Stomach smooth muscle (tissue), 2 donors: ENCODE measurements around the gene PRKAG1.

ENCODE experiments used
- H3K27ac ChIP-seq: one replicate; pipeline ENCODE4 v1.7.0; 2013; ENCODE audit warnings: mild to moderate bottlenecking, low read length, inconsistent platforms
- H3K27me3 ChIP-seq, 2 donors: one replicate each; pipeline ENCODE4 v1.7.0; 2013; ENCODE audit warnings: low read length in 2 of 2; ENCODE audit not compliant: insufficient read depth in 2 of 2, control insufficient read depth in 1 of 2
- H3K36me3 ChIP-seq, 2 donors: one replicate each; pipeline ENCODE4 v1.7.0; 2013; ENCODE audit warnings: low read length in 2 of 2; ENCODE audit not compliant: control insufficient read depth in 2 of 2, insufficient read depth in 2 of 2
- H3K4me1 ChIP-seq: one replicate; pipeline ENCODE4 v1.7.0; 2013; ENCODE audit warnings: low read length; ENCODE audit not compliant: control insufficient read depth, insufficient read depth
- H3K4me3 ChIP-seq, 2 donors: one replicate each; pipeline ENCODE4 v1.7.0; 2013; ENCODE audit warnings: low read length in 2 of 2
- H3K9ac ChIP-seq, 2 donors: one replicate each; pipeline ENCODE4 v1.7.0; 2013; ENCODE audit warnings: low read length in 2 of 2, mild to moderate bottlenecking in 1 of 2
- H3K9me3 ChIP-seq, 2 donors: one replicate each; pipeline ENCODE4 v1.7.0; 2013; ENCODE audit warnings: low read length in 2 of 2; ENCODE audit not compliant: control insufficient read depth in 2 of 2
- donor health status: healthy.
- donor health status: Pancreatic carcinoma.

The PRKAG1 gene

DNA sequence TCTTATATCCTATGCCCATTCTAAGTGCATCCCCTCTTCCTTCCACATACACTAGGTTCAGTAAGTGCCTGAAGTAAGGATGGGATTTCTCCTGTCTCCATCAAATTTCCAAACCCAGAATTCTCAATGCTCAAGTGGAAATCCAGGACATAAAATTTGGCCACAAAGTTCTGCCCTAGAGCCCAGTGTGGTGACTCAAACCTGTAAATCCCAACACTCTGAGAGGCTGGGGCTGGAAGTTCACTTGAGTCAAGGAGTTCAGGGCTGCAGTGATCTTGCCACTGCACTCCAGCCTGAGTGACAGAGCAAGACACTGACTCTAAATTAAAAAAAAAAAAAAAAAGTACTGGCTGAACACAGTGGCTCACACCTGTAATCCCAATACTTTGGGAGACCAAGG lies 56.8 kb downstream of the PRKAG1 start:
- H3K36me3 ChIP-seq: no peaks in the 10 kb centered on the region
- no peak overlapping the region for H3K27ac ChIP-seq
- no peak overlapping the region for H3K4me3 ChIP-seq
- no peaks in the 10 kb centered on the region for H3K9me3 ChIP-seq
- no peak overlapping the region for H3K9ac ChIP-seq
- H3K4me1 ChIP-seq: peaks cover 6% of the 10 kb centered on the region
- peaks cover 5 to 6% of the 10 kb centered on the region in 2 donors for H3K27me3 ChIP-seq

DNA sequence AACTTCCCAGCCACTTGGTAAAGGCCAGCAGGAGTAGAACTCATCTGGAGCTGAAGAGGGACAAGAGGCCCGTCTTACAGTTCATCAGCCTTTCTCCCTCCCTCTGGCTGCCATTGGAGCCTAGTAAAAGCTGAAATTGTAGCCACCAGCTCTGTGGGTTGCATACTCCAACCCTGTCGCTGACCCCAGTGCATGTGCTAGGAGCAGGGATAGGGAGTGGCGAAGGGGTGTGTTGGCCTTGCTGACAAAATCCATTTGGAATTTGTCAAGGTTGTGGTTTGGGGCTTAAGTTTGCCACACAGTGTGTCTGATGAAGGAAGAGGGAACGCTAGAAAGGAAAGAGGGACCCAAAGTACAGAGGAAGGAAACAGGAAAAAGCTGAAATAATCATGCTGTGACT lies 57.2 kb downstream of the PRKAG1 start:
- no peak overlapping the region for H3K9ac ChIP-seq
- H3K9me3 ChIP-seq: no peaks in the 10 kb centered on the region
- H3K27me3 ChIP-seq: peaks cover 4 to 5% of the 10 kb centered on the region in 2 donors
- no peaks in the 10 kb centered on the region for H3K36me3 ChIP-seq
- H3K4me3 ChIP-seq: no peak overlapping the region
- H3K4me1 ChIP-seq: peaks cover 7% of the 10 kb centered on the region
- no peak overlapping the region for H3K27ac ChIP-seq

DNA sequence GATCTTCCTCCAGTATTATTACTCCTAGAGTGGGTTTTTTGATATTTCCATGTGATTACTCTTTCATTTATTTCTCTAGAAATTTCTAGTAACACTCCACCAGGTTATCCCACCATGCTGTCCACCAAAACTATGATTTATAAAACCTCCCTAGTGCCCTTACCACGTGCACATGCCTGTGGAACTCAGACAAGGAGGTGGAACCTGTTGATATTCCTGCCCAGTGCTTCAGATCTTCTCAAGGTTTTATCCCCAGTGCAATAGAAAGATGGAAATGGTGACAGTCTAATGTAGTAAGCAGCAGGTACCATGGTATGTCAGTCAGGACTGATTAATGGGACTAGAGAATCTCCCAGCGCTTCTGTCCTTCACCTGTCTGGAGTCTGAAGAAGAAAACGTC lies 57.7 kb downstream of the PRKAG1 start:
- no peak overlapping the region for H3K27ac ChIP-seq
- H3K4me3 ChIP-seq: no peak overlapping the region
- H3K36me3 ChIP-seq: no peaks in the 10 kb centered on the region
- H3K9ac ChIP-seq: no peak overlapping the region
- no peaks in the 10 kb centered on the region for H3K9me3 ChIP-seq
- peaks cover 12% of the 10 kb centered on the region for H3K4me1 ChIP-seq
- peaks cover 3 to 4% of the 10 kb centered on the region in 2 donors for H3K27me3 ChIP-seq

- Histone ChIP-seq H3K27ac (peak overlapping the region; percentile 70), H3K36me3 (no peaks in the 10 kb centered on the region), H3K4me1 (peaks cover 14% of the 10 kb centered on the region), H3K4me3 (peak overlapping the region; percentile 94 to 95), H3K9me3 (no peaks in the 10 kb centered on the region), H3K27me3 (no peaks in the 10 kb centered on the region), H3K9ac (peak overlapping the region in 1 of 2 donors; percentile 93)
Observed at GRCh38 chr12:48958049-48958388, 60.6 kb downstream of the PRKAG1 start.

GRCh38 chr12:48957141-48958048 lies 61.2 kb downstream of the PRKAG1 start, which contains the start of gene ARF3:
TSS of gene ARF3 (minus strand) at chr12:48957487. CDS start at chr12:48941095, 16,392 bp downstream.
- Histone ChIP-seq H3K9me3 (no peaks in the 10 kb centered on the region), H3K27ac (peak within 1 kb of the TSS; percentile 70), H3K9ac (peak within 1 kb of the TSS; percentile 87 to 93), H3K27me3 (no peaks in the 10 kb centered on the region), H3K4me3 (peak within 1 kb of the TSS; percentile 94 to 95), H3K4me1 (peaks cover 14% of the 10 kb centered on the region), H3K36me3 (peaks cover 4 to 6% of the 10 kb centered on the region in 2 donors)

DNA sequence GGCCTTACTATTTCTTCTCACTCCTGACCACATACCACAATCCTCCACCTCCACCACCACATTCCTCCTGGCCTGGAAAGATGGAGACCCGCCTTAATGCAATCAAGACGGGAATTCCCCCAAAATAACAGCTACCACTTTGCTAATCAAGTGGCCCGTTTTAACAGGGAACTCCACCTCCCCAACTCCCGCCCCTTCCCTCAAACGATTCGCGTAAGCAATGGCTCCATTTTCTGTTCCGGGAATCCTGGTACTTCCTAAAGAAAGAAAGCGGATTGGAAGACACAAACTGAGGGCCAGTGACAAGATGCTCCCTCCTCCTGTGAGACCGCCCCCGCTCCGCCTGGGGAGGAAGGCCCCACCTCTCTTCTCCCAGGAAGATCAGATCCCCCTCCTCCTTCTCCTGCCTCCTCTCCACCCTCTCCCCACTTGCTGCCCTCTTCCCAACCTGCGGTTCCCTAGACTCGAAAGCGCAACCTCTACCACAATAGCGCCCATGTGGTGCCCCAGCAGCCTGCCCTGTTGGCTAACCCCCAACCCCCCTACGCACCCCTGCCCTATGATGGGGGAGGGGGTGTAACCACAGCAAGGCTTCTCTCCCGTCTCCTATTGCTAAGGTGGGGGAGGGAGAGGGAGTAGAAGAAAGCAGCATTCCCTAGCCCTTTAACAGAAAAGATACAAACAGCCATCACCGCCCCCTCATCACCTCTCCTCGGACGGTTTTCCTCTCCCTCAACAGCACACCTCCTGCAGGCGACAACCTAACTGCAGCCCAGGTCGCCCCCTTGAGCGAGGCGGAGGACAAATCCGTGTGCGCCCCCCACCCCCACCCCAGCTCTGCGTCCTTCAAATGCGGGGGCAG lies 62.1 kb downstream of the PRKAG1 start:
- peak overlapping the region; percentile 87 to 93 for H3K9ac ChIP-seq
- H3K4me1 ChIP-seq: peaks cover 14% of the 10 kb centered on the region
- peak overlapping the region; percentile 70 for H3K27ac ChIP-seq
- H3K27me3 ChIP-seq: no peaks in the 10 kb centered on the region
- H3K36me3 ChIP-seq: peaks cover 4 to 7% of the 10 kb centered on the region in 2 donors
- H3K9me3 ChIP-seq: no peaks in the 10 kb centered on the region
- peak overlapping the region; percentile 94 to 95 for H3K4me3 ChIP-seq

- H3K9ac ChIP-seq: no peak overlapping the region
- H3K4me1 ChIP-seq: peaks cover 14% of the 10 kb centered on the region
- peak overlapping the region in 1 of 2 donors; percentile 95 for H3K4me3 ChIP-seq
- no peaks in the 10 kb centered on the region for H3K27me3 ChIP-seq
- H3K27ac ChIP-seq: no peak overlapping the region
- peaks cover 4 to 7% of the 10 kb centered on the region in 2 donors for H3K36me3 ChIP-seq
- H3K9me3 ChIP-seq: no peaks in the 10 kb centered on the region
Observed at GRCh38 chr12:48954841-48955501, 63.6 kb downstream of the PRKAG1 start.

DNA sequence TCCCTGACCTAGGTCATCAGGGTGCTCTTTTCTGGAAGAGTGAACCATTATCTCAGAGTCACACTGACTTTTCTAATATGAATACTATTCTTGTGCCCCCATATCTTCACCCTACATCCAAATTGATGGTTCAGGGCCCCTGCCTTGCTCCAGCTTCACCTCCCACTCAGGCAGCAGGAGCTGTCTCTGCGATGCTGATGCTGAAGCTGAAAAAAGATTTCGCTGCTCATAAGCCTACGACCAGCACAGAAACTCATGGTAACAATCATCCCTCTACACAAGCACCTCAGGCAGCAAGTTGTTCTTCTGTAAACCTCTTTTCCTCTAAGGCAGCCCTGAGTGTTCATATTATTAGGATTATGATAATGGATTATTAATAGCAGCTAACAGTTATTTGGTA lies 64.5 kb downstream of the PRKAG1 start:
- Histone ChIP-seq H3K27ac (no peak overlapping the region), H3K27me3 (no peaks in the 10 kb centered on the region), H3K36me3 (peaks cover 4 to 7% of the 10 kb centered on the region in 2 donors), H3K9me3 (no peaks in the 10 kb centered on the region), H3K4me1 (peaks cover 14% of the 10 kb centered on the region), H3K9ac (no peak overlapping the region), H3K4me3 (no peak overlapping the region)

- H3K4me1 ChIP-seq: peaks cover 9% of the 10 kb centered on the region
- H3K36me3 ChIP-seq: peaks cover 4 to 7% of the 10 kb centered on the region in 2 donors
- H3K4me3 ChIP-seq: no peak overlapping the region
- H3K9me3 ChIP-seq: no peaks in the 10 kb centered on the region
- H3K27me3 ChIP-seq: no peaks in the 10 kb centered on the region
- H3K9ac ChIP-seq: no peak overlapping the region
- H3K27ac ChIP-seq: no peak overlapping the region
Observed at GRCh38 chr12:48952691-48953090, 65.9 kb downstream of the PRKAG1 start.
